Activated CD4-positive, CD25-positive, alpha-beta regulatory T cell treated with anti-CD3 and anti-CD28 coated beads, Interleukin-2, amount 50 U/mL, for 16 hours (primary cell): Measurements from ENCODE around the gene THSD4.

Experiments used
- DNase-seq: peaks from one replicate; pipeline ENCODE4 v3.0.0-alpha.2; 2020; ENCODE audit warnings: low read depth, low spot score

The THSD4 gene

GRCh38 chr15:71623111-71623510 is 507.8 kb downstream of the THSD4 start:
- no peak for DNase-seq

- DNase-seq, result no peak
Measured at GRCh38 chr15:71626596-71627088, 511.4 kb downstream of the THSD4 start.

- no peak for DNase-seq
Measured at GRCh38 chr15:71627188-71627587, 511.9 kb downstream of the THSD4 start.

- no peak for DNase-seq
Measured at GRCh38 chr15:71627604-71628003, 512.3 kb downstream of the THSD4 start.

- DNase-seq, result no peak
Measured at GRCh38 chr15:71628988-71629770, 513.9 kb downstream of the THSD4 start.

- no peak for DNase-seq
Measured at GRCh38 chr15:71629781-71630474, 514.7 kb downstream of the THSD4 start.

GRCh38 chr15:71630475-71630809 is 515.2 kb downstream of the THSD4 start:
- no peak for DNase-seq

GRCh38 chr15:71632576-71633195 is 517.4 kb downstream of the THSD4 start:
- no peak for DNase-seq

GRCh38 chr15:71634820-71635560 is 519.7 kb downstream of the THSD4 start:
- no peak for DNase-seq

- DNase-seq, result no peak
Measured at GRCh38 chr15:71635735-71636134, 520.5 kb downstream of the THSD4 start.

- DNase-seq, result no peak
Measured at GRCh38 chr15:71638876-71639275, 523.6 kb downstream of the THSD4 start.

GRCh38 chr15:71639471-71639870 is 524.2 kb downstream of the THSD4 start:
- DNase-seq, result no peak

- DNase-seq, result no peak
Measured at GRCh38 chr15:71643918-71644317, 528.6 kb downstream of the THSD4 start.

GRCh38 chr15:71646767-71647486 is 531.7 kb downstream of the THSD4 start:
- no peak for DNase-seq

GRCh38 chr15:71647487-71647808 is 532.2 kb downstream of the THSD4 start:
- no peak for DNase-seq

- DNase-seq, result no peak
Measured at GRCh38 chr15:71648095-71648494, 532.8 kb downstream of the THSD4 start.

GRCh38 chr15:71649894-71650293 is 534.6 kb downstream of the THSD4 start:
- DNase-seq, result no peak

- DNase-seq, result no peak
Measured at GRCh38 chr15:71650603-71651002, 535.3 kb downstream of the THSD4 start.

GRCh38 chr15:71651750-71652186 is 536.5 kb downstream of the THSD4 start:
- DNase-seq, result no peak

GRCh38 chr15:71654042-71654719 is 538.9 kb downstream of the THSD4 start:
- DNase-seq, result no peak

- no peak for DNase-seq
Measured at GRCh38 chr15:71654720-71655174, 539.5 kb downstream of the THSD4 start.
